Measurements from ENCODE around the gene SSBP3. TPM values are rescaled to one million over a fixed set of nuclear protein-coding genes. Genes with fewer than 3 reads are reported as not detected.

Gene SSBP3
- total and polyA plus RNA-seq, 4 donors: 7.7 to 24.7 (median 17.3) TPM

- no peak for DNase-seq (ENCODE audit: low spot score)
- H3K9me3 ChIP-seq (ENCODE audit: control insufficient read depth in 4 of 4, low read length in 3 of 4): no peaks in the 10 kb centered on the region
- H3K36me3 ChIP-seq (ENCODE audit: control insufficient read depth in 4 of 4, insufficient read depth in 3 of 4, low read depth in 1 of 4, low read length in 3 of 4): peaks cover 5 to 47% (median 45%) of the 10 kb centered on the region in 4 donors
- TF ChIP-seq SP1 (IDR thresholded peaks at IDR 0.05) (no peak), YY1 (IDR thresholded peaks at IDR 0.05) (no peak), RAD21 (IDR thresholded peaks at IDR 0.05) (peak in 1 of 2 donors; percentile 8), EGR1 (IDR thresholded peaks at IDR 0.05; ENCODE audit: low read depth in 2 of 2) (no peak), CTCF (IDR thresholded peaks at IDR 0.05; ENCODE audit: low read depth, low read length, missing input control) (no peak)
- H3K9ac ChIP-seq (ENCODE audit: low read depth in 1 of 2, low read length in 2 of 2): no peak overlapping the region
- H3K4me3 ChIP-seq (ENCODE audit: low read depth in 1 of 3, low read length in 3 of 3): no peak overlapping the region
- WGBS: 80% methylated on average over 11 of the region's 11 CpGs
- peak overlapping the region; percentile 18 to 31 for H3K27ac ChIP-seq (ENCODE audit: low read depth in 1 of 2, low read length in 2 of 2)
- peaks cover 0 to 18% (median 2%) of the 10 kb centered on the region in 4 donors for H3K4me1 ChIP-seq (ENCODE audit: control insufficient read depth in 4 of 4, insufficient read depth in 4 of 4, low read length in 3 of 4)
- H3K27me3 ChIP-seq (ENCODE audit: control insufficient read depth in 4 of 4, insufficient read depth in 4 of 4, low read length in 3 of 4): no peaks in the 10 kb centered on the region
Observed at GRCh38 chr1:54218883-54219687, 187.1 kb downstream of the SSBP3 start.

GRCh38 chr1:54215523-54215922, 190.7 kb downstream of the SSBP3 start:
- WGBS: 95% methylated on average over 9 of the region's 9 CpGs

More at GRCh38 chr1:54215523-54215922, 190.7 kb downstream of the SSBP3 start:
- H3K27ac ChIP-seq (ENCODE audit: low read depth in 1 of 2, low read length in 2 of 2): no peak overlapping the region
- no peak overlapping the region for H3K4me3 ChIP-seq (ENCODE audit: low read depth in 1 of 3, low read length in 3 of 3)
- no peaks in the 10 kb centered on the region for H3K9me3 ChIP-seq (ENCODE audit: control insufficient read depth in 4 of 4, low read length in 3 of 4)
- no peak overlapping the region for H3K9ac ChIP-seq (ENCODE audit: low read depth in 1 of 2, low read length in 2 of 2)
- TF ChIP-seq MAX (IDR thresholded peaks at IDR 0.05): no peak
- no peak for TF ChIP-seq EGR1 (IDR thresholded peaks at IDR 0.05; ENCODE audit: low read depth in 2 of 2)
- TF ChIP-seq GABPA (IDR thresholded peaks at IDR 0.05 in 1 of 2, conservative IDR thresholded peaks at IDR 0.05 in 1 of 2): no peak
- TF ChIP-seq CTCF (IDR thresholded peaks at IDR 0.05; ENCODE audit: low read depth, low read length, missing input control): no peak
- TF ChIP-seq HNF4G (IDR thresholded peaks at IDR 0.05): no peak
- TF ChIP-seq YY1 (IDR thresholded peaks at IDR 0.05): no peak
- no peak for TF ChIP-seq FOXA1 (IDR thresholded peaks at IDR 0.05)
- no peak for TF ChIP-seq NR2F2 (IDR thresholded peaks at IDR 0.05)
- TF ChIP-seq HNF4A (conservative IDR thresholded peaks at IDR 0.05): no peak
- TF ChIP-seq, protein P1, sequence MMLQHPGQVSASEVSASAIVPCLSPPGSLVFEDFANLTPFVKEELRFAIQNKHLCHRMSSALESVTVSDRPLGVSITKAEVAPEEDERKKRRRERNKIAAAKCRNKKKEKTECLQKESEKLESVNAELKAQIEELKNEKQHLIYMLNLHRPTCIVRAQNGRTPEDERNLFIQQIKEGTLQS (IDR thresholded peaks at IDR 0.05): no peak
- no peak for TF ChIP-seq FOXA2 (IDR thresholded peaks at IDR 0.05)
- no peak for TF ChIP-seq RXRA (IDR thresholded peaks at IDR 0.05)
- TF ChIP-seq TAF1 (conservative IDR thresholded peaks at IDR 0.05): no peak
- no peak for TF ChIP-seq RAD21 (IDR thresholded peaks at IDR 0.05)
- no peak for TF ChIP-seq SP1 (IDR thresholded peaks at IDR 0.05)
- no peak for TF ChIP-seq REST (IDR thresholded peaks at IDR 0.05)
- H3K4me1 ChIP-seq (ENCODE audit: control insufficient read depth in 4 of 4, insufficient read depth in 4 of 4, low read length in 3 of 4): peaks cover 0 to 15% (median 2%) of the 10 kb centered on the region in 4 donors
- no peaks in the 10 kb centered on the region for H3K27me3 ChIP-seq (ENCODE audit: control insufficient read depth in 4 of 4, insufficient read depth in 4 of 4, low read length in 3 of 4)
- peaks cover 17 to 82% (median 72%) of the 10 kb centered on the region in 4 donors for H3K36me3 ChIP-seq (ENCODE audit: control insufficient read depth in 4 of 4, insufficient read depth in 3 of 4, low read depth in 1 of 4, low read length in 3 of 4)
- DNase-seq (ENCODE audit: low spot score): no peak

Measured in liver (tissue), 9 donors.